Endodermal cell (in vitro differentiated cells): ENCODE measurements around the gene HOXA1. TPM values are rescaled to one million over a fixed set of nuclear protein-coding genes. Genes with fewer than 3 reads are reported as not detected.
A peak's percentile ranks its signal among the peaks of the same experiment; 100 is the strongest.

Experiments
- DNase-seq: peaks from one replicate; pipeline ENCODE4 v3.0.0-alpha.2; 2017
- H3K27ac ChIP-seq: 2 replicates; pipeline ENCODE4 v1.5.1; 2013; ENCODE audit warnings: mild to moderate bottlenecking, low read depth, low read length, moderate library complexity
- H3K27me3 ChIP-seq: 2 replicates; pipeline ENCODE4 v1.6.1; 2013; ENCODE audit warnings: mild to moderate bottlenecking, low read length, moderate library complexity; ENCODE audit not compliant: insufficient read depth, control insufficient read depth, poor library complexity, severe bottlenecking
- H3K36me3 ChIP-seq: 2 replicates; pipeline ENCODE4 v1.7.0; 2013; ENCODE audit warnings: mild to moderate bottlenecking, low read length, moderate library complexity; ENCODE audit not compliant: control insufficient read depth, insufficient read depth
- H3K4me1 ChIP-seq: one replicate; pipeline ENCODE4 v1.7.0; 2013; ENCODE audit warnings: low read length; ENCODE audit not compliant: control insufficient read depth, insufficient read depth
- H3K4me3 ChIP-seq: 2 replicates; pipeline ENCODE4 v1.5.1; 2013; ENCODE audit warnings: mild to moderate bottlenecking, low read length, moderate library complexity
- H3K9ac ChIP-seq: 2 replicates; pipeline ENCODE4 v1.6.1; 2013; ENCODE audit warnings: mild to moderate bottlenecking, low read length, moderate library complexity; ENCODE audit not compliant: poor library complexity, severe bottlenecking; ENCODE audit errors: extremely low read depth
- H3K9me3 ChIP-seq: 2 replicates; pipeline ENCODE4 v1.6.1; 2013; ENCODE audit warnings: mild to moderate bottlenecking, low read length, moderate library complexity; ENCODE audit not compliant: control insufficient read depth
- H3K27ac Mint-ChIP-seq: 2 replicates; pipeline ENCODE4 v1.8.0; 2020; ENCODE audit warnings: mixed read lengths
- H3K27me3 Mint-ChIP-seq: 2 replicates; pipeline ENCODE4 v1.8.0; 2021; ENCODE audit warnings: mild to moderate bottlenecking, mixed read lengths; ENCODE audit not compliant: insufficient read depth
- H3K36me3 Mint-ChIP-seq: 2 replicates; pipeline ENCODE4 v1.8.0; 2020; ENCODE audit warnings: low read depth, mixed read lengths
- H3K4me1 Mint-ChIP-seq: 2 replicates; pipeline ENCODE4 v1.8.0; 2020; ENCODE audit warnings: mixed read lengths
- H3K4me3 Mint-ChIP-seq: 2 replicates; pipeline ENCODE4 v1.8.0; 2020; ENCODE audit warnings: mild to moderate bottlenecking, moderate library complexity, mixed read lengths
- H3K9me3 Mint-ChIP-seq: 2 replicates; pipeline ENCODE4 v1.8.0; 2020; ENCODE audit warnings: mild to moderate bottlenecking, mixed read lengths
- WGBS, 2 experiments: methylation state at CpG; one replicate each; pipeline versions ENCODE4 v1.1.5 to v1.1.7; 2013; ENCODE audit warnings: missing lambda C conversion rate in 2 of 2, mixed read lengths in 1 of 2; ENCODE audit not compliant: insufficient coverage in 1 of 2, insufficient read length in 1 of 2; 5-methylcytosine and 5-hydroxymethylcytosine counted together
- total RNA-seq, 2 donors: library from RNA; stranded (reverse); fragmentation: NEBNext Ultra II Directional in 1 of 2; extraction: Animal tissue kit (Norgen Biotek cat#: 25700) in 1 of 2; gene quantifications; 2 replicates in 1 of 2; 3 replicates in 1 of 2; pipeline ENCODE4 v1.2.1, GENCODE V29; 2021
- TF ChIP-seq, protein P1 (sequence below): fragments of 200-600 bp; sonication (generic); conservative IDR thresholded peaks from 2 replicates; pipeline ENCODE4 v1.5.0; 2021; ENCODE audit warnings: antibody characterized with exemption, mild to moderate bottlenecking

HOXA1 gene
- total RNA-seq, 2 donors from 2014 or later: not detected

GRCh38 chr7:27082171-27082570, 13.6 kb downstream of the HOXA1 start:
- 83 to 92% methylated on average over 1 of the region's 1 CpG for WGBS, 2 experiments
- H3K36me3 Mint-ChIP-seq: no peaks in the 10 kb centered on the region
- H3K9me3 Mint-ChIP-seq: peaks cover under 1% of the 10 kb centered on the region
- no peaks in the 10 kb centered on the region for H3K4me1 Mint-ChIP-seq
- Histone ChIP-seq H3K4me1 (no peaks in the 10 kb centered on the region), H3K36me3 (no peaks in the 10 kb centered on the region), H3K27ac (no peak overlapping the region), H3K4me3 (no peak overlapping the region), H3K9ac (no peak overlapping the region), H3K9me3 (no peaks in the 10 kb centered on the region), H3K27me3 (peaks cover 72% of the 10 kb centered on the region)
- peaks cover 77% of the 10 kb centered on the region for H3K27me3 Mint-ChIP-seq
- DNase-seq: no peak
- no peak overlapping the region for H3K4me3 Mint-ChIP-seq
- TF ChIP-seq, protein P1, sequence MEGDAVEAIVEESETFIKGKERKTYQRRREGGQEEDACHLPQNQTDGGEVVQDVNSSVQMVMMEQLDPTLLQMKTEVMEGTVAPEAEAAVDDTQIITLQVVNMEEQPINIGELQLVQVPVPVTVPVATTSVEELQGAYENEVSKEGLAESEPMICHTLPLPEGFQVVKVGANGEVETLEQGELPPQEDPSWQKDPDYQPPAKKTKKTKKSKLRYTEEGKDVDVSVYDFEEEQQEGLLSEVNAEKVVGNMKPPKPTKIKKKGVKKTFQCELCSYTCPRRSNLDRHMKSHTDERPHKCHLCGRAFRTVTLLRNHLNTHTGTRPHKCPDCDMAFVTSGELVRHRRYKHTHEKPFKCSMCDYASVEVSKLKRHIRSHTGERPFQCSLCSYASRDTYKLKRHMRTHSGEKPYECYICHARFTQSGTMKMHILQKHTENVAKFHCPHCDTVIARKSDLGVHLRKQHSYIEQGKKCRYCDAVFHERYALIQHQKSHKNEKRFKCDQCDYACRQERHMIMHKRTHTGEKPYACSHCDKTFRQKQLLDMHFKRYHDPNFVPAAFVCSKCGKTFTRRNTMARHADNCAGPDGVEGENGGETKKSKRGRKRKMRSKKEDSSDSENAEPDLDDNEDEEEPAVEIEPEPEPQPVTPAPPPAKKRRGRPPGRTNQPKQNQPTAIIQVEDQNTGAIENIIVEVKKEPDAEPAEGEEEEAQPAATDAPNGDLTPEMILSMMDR: no peak
- no peak overlapping the region for H3K27ac Mint-ChIP-seq

DNA sequence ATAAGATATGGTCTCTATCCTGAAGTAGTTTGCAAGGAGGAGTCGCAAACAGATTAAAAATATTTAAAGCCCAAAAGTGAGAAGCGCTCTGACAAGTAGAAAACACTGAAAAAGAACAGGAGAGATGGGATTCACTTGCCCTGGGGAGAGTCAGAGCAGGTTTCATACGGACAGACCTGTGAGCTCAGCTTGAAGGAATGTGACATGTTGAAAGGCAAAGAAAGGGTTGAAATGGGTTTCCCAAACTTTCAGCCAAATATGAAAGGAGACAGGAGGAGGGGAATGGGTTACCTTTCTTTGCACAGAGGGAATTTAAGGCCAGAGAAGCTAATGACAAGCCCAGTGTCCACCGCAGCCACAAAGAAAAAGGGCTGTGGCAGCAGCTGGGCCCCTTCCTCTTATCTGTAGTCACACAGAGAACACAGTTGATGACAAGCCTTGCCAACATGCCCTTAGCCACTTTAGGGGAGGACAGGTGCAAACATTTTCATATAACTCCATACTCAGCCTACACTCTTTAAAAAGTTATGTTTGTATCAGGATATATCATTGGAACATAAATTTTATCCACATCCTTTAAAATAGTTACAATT, 14.9 kb downstream of the HOXA1 start:
- H3K27ac ChIP-seq: no peak overlapping the region
- no peak overlapping the region for H3K4me3 ChIP-seq
- H3K36me3 ChIP-seq: no peaks in the 10 kb centered on the region
- no peak overlapping the region for H3K9ac ChIP-seq
- peak; percentile 57 for DNase-seq
- no peaks in the 10 kb centered on the region for H3K4me1 ChIP-seq
- H3K27me3 ChIP-seq: peaks cover 70% of the 10 kb centered on the region
- TF ChIP-seq, protein P1: no peak
- Mint-ChIP-seq H3K36me3 (no peaks in the 10 kb centered on the region), H3K27me3 (peaks cover 72% of the 10 kb centered on the region), H3K27ac (no peak overlapping the region), H3K9me3 (no peaks in the 10 kb centered on the region), H3K4me1 (no peaks in the 10 kb centered on the region), H3K4me3 (no peak overlapping the region)
- no peaks in the 10 kb centered on the region for H3K9me3 ChIP-seq
- WGBS, 2 experiments: 44 to 54% methylated on average over 4 of the region's 4 CpGs

GRCh38 chr7:27079234-27079975, 16.4 kb downstream of the HOXA1 start:
- Histone ChIP-seq H3K9me3 (no peaks in the 10 kb centered on the region), H3K36me3 (no peaks in the 10 kb centered on the region), H3K9ac (no peak overlapping the region), H3K27ac (no peak overlapping the region), H3K4me3 (no peak overlapping the region), H3K4me1 (no peaks in the 10 kb centered on the region), H3K27me3 (peaks cover 67% of the 10 kb centered on the region)
- no peak overlapping the region for H3K4me3 Mint-ChIP-seq
- H3K27ac Mint-ChIP-seq: no peak overlapping the region
- H3K9me3 Mint-ChIP-seq: no peaks in the 10 kb centered on the region
- H3K4me1 Mint-ChIP-seq: no peaks in the 10 kb centered on the region
- TF ChIP-seq, protein P1: no peak
- WGBS, 2 experiments: 80 to 100% methylated on average over 1 of the region's 1 CpG
- H3K36me3 Mint-ChIP-seq: no peaks in the 10 kb centered on the region
- DNase-seq: no peak
- H3K27me3 Mint-ChIP-seq: peaks cover 70% of the 10 kb centered on the region
